ENCODE data around the gene KRT75.
"Not testable (repeated sequence)": the region's sequence is repeated elsewhere in the genome, so short reads cannot be mapped to it uniquely, and the experiment has no call there.

The KRT75 gene

GRCh38 chr12:52415870-52416750 lies 18.1 kb downstream of the KRT75 start:
- DNase-seq = no peak

- DNase-seq = no peak
Observed at GRCh38 chr12:52414936-52415335, 19.2 kb downstream of the KRT75 start.

- no peak for DNase-seq
Observed at GRCh38 chr12:52413782-52414345, 20.3 kb downstream of the KRT75 start.

- no peak for DNase-seq
Observed at GRCh38 chr12:52413202-52413601, 21.0 kb downstream of the KRT75 start.

GRCh38 chr12:52411815-52412214 lies 22.4 kb downstream of the KRT75 start:
- DNase-seq = no peak

GRCh38 chr12:52410589-52411248 lies 23.5 kb downstream of the KRT75 start:
- DNase-seq = not testable (repeated sequence)

GRCh38 chr12:52407918-52408317 lies 26.3 kb downstream of the KRT75 start:
- no peak for DNase-seq

- no peak for DNase-seq
Observed at GRCh38 chr12:52405922-52406385, 28.2 kb downstream of the KRT75 start, which contains the start of gene KRT82. TSS of gene KRT82 (minus strand) at chr12:52406335. CDS start at chr12:52406277, 58 bp downstream.

GRCh38 chr12:52404951-52405350 lies 29.2 kb downstream of the KRT75 start:
- DNase-seq = no peak

- no peak for DNase-seq
Observed at GRCh38 chr12:52403561-52403960, 30.6 kb downstream of the KRT75 start.

- DNase-seq = no peak
Observed at GRCh38 chr12:52402873-52403540, 31.2 kb downstream of the KRT75 start.

- DNase-seq = no peak
Observed at GRCh38 chr12:52402377-52402776, 31.8 kb downstream of the KRT75 start.

GRCh38 chr12:52401926-52402325 lies 32.2 kb downstream of the KRT75 start:
- no peak for DNase-seq

GRCh38 chr12:52401526-52401925 lies 32.6 kb downstream of the KRT75 start:
- no peak for DNase-seq

GRCh38 chr12:52400906-52401305 lies 33.3 kb downstream of the KRT75 start:
- DNase-seq = no peak

- no peak for DNase-seq
Observed at GRCh38 chr12:52399756-52400155, 34.4 kb downstream of the KRT75 start.

GRCh38 chr12:52398176-52398575 lies 36.0 kb downstream of the KRT75 start:
- no peak for DNase-seq

- no peak for DNase-seq
Observed at GRCh38 chr12:52396656-52397055, 37.5 kb downstream of the KRT75 start.

GRCh38 chr12:52395761-52396434 lies 38.3 kb downstream of the KRT75 start:
- DNase-seq = no peak

GRCh38 chr12:52394836-52395405 lies 39.2 kb downstream of the KRT75 start:
- no peak for DNase-seq

GRCh38 chr12:52392465-52393007 lies 41.6 kb downstream of the KRT75 start:
- no peak for DNase-seq

- no peak for DNase-seq
Observed at GRCh38 chr12:52391618-52392002, 42.6 kb downstream of the KRT75 start.

All from stimulated activated CD4-positive, alpha-beta T cell treated with anti-CD3 and anti-CD28 coated beads, Interleukin-4, amount 100 ng/mL, for 1 hour (primary cell).